Osteocyte (in vitro differentiated cells): ENCODE measurements around the gene SV2B. TPM values are rescaled to one million over a fixed set of nuclear protein-coding genes. Genes with fewer than 3 reads are reported as not detected.

Experiments
- DNase-seq: peaks from one replicate; pipeline ENCODE4 v3.0.0; 2021; ENCODE audit warnings: mixed read lengths; ENCODE audit not compliant: unreplicated experiment; ENCODE audit errors: extremely low spot score
- H3K27ac Mint-ChIP-seq: one replicate; pipeline ENCODE4 v1.8.0; 2021; ENCODE audit warnings: mild to moderate bottlenecking, mixed read lengths; ENCODE audit not compliant: unreplicated experiment
- H3K27me3 Mint-ChIP-seq: one replicate; pipeline ENCODE4 v1.8.0; 2021; ENCODE audit warnings: mixed read lengths; ENCODE audit not compliant: unreplicated experiment
- H3K36me3 Mint-ChIP-seq: one replicate; pipeline ENCODE4 v1.8.0; 2021; ENCODE audit warnings: mixed read lengths; ENCODE audit not compliant: unreplicated experiment
- H3K4me1 Mint-ChIP-seq: one replicate; pipeline ENCODE4 v1.8.0; 2021; ENCODE audit warnings: mixed read lengths; ENCODE audit not compliant: unreplicated experiment
- H3K4me3 Mint-ChIP-seq: one replicate; pipeline ENCODE4 v1.8.0; 2021; ENCODE audit warnings: mild to moderate bottlenecking, moderate library complexity, mixed read lengths; ENCODE audit not compliant: unreplicated experiment
- H3K9me3 Mint-ChIP-seq: one replicate; pipeline ENCODE4 v1.8.0; 2021; ENCODE audit warnings: mixed read lengths; ENCODE audit not compliant: unreplicated experiment
- CTCF ChIP-seq: fragments of 200-600 bp; sonication (generic); IDR thresholded peaks from 2 replicates; pipeline ENCODE4 v1.5.0; 2021; ENCODE audit warnings: antibody characterized with exemption, mild to moderate bottlenecking, moderate library complexity
- total RNA-seq: library from RNA; stranded (reverse); gene quantifications from 2 replicates; pipeline ENCODE4 v1.2.1, GENCODE V29; 2021

SV2B gene
- total RNA-seq, 1 donor from 2014 or later: not detected

DNA sequence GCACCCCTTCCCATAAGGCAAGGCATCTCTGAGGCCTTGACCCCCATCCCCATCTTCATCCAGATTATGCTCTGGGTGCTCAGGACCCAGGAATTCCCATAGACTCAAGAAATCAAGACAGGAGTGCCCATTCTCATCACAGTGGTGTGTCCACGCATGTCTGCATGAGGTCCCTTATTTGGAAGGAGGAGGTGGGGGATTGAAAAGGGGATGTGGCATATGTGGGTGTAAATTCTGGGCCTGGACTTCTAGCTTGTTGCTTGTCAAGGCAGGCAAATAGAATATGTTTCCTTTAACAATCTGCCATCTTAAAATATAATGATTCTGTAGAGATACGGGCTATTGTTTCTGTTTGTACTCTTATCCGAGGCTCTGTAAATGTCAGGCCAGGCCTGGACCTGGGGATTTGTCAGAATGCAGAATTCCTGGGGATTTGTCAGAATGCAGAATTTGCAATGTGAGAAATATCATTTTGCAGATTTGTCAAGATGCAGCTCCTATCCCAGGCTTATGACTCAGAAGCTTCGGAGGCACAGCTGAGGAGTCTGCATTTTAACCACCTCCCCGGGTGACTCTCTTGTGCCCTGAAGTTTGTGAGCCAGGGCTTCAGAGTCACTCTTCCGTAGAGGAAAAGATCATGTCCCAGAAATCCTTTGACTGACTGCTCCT is 157.8 kb downstream of the SV2B start:
- H3K27ac Mint-ChIP-seq: no peak overlapping the region
- TF ChIP-seq CTCF: no peak
- H3K36me3 Mint-ChIP-seq: no peaks in the 10 kb centered on the region
- peaks cover 3% of the 10 kb centered on the region for H3K27me3 Mint-ChIP-seq
- H3K9me3 Mint-ChIP-seq: no peaks in the 10 kb centered on the region
- no peak overlapping the region for H3K4me3 Mint-ChIP-seq
- no peak for DNase-seq
- H3K4me1 Mint-ChIP-seq: no peaks in the 10 kb centered on the region

- no peak for DNase-seq
- H3K4me3 Mint-ChIP-seq: no peak overlapping the region
- TF ChIP-seq CTCF: no peak
- no peaks in the 10 kb centered on the region for H3K4me1 Mint-ChIP-seq
- H3K27me3 Mint-ChIP-seq: peaks cover 3% of the 10 kb centered on the region
- no peak overlapping the region for H3K27ac Mint-ChIP-seq
- no peaks in the 10 kb centered on the region for H3K36me3 Mint-ChIP-seq
- no peaks in the 10 kb centered on the region for H3K9me3 Mint-ChIP-seq
Measured at GRCh38 chr15:91258415-91258759, 158.3 kb downstream of the SV2B start.

DNA sequence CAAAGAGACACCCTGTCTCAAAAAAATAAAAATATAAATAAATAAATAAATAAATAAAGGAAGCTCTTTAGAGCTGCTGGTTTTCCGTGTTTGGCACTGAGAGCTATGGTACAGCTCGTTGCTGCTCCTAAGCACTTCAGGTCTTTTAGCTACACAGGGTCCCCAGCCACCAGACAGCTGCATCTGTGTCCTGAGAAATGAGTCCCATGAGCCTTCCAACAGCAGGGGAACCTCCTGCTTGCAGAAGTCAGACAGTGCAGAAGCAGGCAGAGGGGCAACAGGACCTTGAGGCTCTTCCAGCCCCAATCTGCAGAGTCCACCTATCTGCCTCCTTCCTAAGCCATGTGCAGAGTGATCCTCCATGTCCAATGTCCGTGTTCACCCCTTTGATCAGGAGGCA is 159.0 kb downstream of the SV2B start:
- Mint-ChIP-seq H3K36me3 (no peaks in the 10 kb centered on the region), H3K27ac (no peak overlapping the region), H3K4me3 (no peak overlapping the region), H3K9me3 (no peaks in the 10 kb centered on the region), H3K4me1 (no peaks in the 10 kb centered on the region), H3K27me3 (peaks cover 3% of the 10 kb centered on the region)
- no peak for TF ChIP-seq CTCF
- DNase-seq: no peak

DNA sequence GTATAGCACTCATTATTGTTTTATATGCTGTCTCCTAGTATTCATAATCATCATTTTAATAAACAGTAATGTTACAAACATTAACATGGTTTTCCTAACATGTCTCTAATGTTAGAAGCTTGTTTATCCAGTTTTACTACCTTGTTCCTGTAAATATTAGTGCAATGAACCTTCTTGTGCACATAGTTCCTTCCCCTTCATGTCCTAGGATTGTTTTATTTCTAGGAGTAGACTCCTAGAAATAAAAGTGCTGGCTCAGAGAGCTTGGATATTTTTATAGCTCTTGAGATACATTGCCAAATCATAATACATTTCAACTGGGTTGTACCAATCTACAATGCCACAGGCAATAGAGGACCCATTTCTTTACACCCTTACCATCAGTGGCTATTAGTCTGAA is 161.3 kb downstream of the SV2B start:
- Mint-ChIP-seq H3K27ac (no peak overlapping the region), H3K4me1 (no peaks in the 10 kb centered on the region), H3K9me3 (no peaks in the 10 kb centered on the region), H3K36me3 (no peaks in the 10 kb centered on the region), H3K4me3 (no peak overlapping the region), H3K27me3 (peaks cover 11% of the 10 kb centered on the region)
- no peak for TF ChIP-seq CTCF
- DNase-seq: no peak

DNA sequence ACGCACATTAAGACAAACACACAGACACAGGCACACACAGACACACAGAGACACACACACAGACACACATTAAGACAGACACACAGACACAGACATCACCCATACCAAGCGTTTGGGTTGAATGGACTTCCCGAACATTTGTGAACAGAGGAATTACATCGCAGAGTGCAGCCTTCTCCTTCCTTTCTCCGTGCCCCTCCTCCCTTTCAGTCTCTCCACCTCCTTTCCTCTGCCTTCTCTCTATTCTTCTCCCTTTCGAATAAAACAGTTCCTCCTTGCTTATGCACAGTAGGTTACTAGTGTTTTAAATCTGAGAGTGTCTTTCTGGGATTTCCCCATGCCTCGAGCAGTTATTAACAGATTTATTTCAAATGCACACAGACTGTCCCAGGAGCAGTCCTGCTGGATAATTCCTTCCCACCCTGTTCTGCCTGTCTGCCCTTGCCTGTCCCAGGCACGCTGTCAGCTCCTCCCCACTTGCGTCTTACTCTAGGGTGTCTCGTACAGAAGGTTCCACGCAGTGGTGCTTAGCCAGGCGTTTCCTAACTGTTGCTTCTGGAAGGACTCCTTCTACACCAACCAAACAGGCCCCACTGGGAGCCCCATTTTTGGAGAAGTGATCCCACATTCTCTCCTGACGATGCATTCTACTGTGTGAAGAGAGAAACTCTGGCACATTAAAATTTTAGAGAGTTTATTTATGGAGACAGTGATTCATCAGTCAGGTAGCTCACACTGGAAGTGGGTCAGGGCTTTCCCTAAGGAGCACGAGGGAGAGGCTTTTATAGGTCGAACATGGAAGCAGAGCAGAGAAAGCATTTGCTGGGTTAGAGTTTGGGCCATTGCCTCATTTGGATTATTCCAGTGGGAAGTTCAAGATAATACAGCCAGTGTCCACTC is 163.8 kb downstream of the SV2B start:
- H3K9me3 Mint-ChIP-seq: no peaks in the 10 kb centered on the region
- TF ChIP-seq CTCF: no peak
- H3K4me3 Mint-ChIP-seq: no peak overlapping the region
- no peaks in the 10 kb centered on the region for H3K36me3 Mint-ChIP-seq
- no peak for DNase-seq
- H3K27ac Mint-ChIP-seq: no peak overlapping the region
- no peaks in the 10 kb centered on the region for H3K4me1 Mint-ChIP-seq
- H3K27me3 Mint-ChIP-seq: peaks cover 16% of the 10 kb centered on the region
